Muscle layer of colon (tissue), 2 donors: ENCODE results near the gene COPS3.
"Not testable (repeated sequence)": the region's sequence is repeated elsewhere in the genome, so short reads cannot be mapped to it uniquely, and the experiment has no call there.

Experiments used
- H3K27ac ChIP-seq: one replicate; pipeline ENCODE4 v1.7.0; 2013; ENCODE audit warnings: low read depth, mild to moderate bottlenecking, low read length, moderate library complexity
- H3K27me3 ChIP-seq, 2 donors: one replicate each; pipeline ENCODE4 v1.7.0; 2013; ENCODE audit warnings: low read length in 2 of 2, mild to moderate bottlenecking in 2 of 2; ENCODE audit not compliant: insufficient read depth in 2 of 2, control insufficient read depth in 1 of 2
- H3K36me3 ChIP-seq: one replicate; pipeline ENCODE4 v1.7.0; 2013; ENCODE audit warnings: mild to moderate bottlenecking, low read length; ENCODE audit not compliant: insufficient read depth
- H3K4me1 ChIP-seq: one replicate; pipeline ENCODE4 v1.7.0; 2013; ENCODE audit warnings: mild to moderate bottlenecking, low read length; ENCODE audit not compliant: insufficient read depth
- H3K4me3 ChIP-seq, 2 donors: one replicate each; pipeline ENCODE4 v1.7.0; 2013; ENCODE audit warnings: low read length in 2 of 2, low read depth in 1 of 2, mild to moderate bottlenecking in 1 of 2, moderate library complexity in 1 of 2
- H3K9ac ChIP-seq: one replicate; pipeline ENCODE4 v1.7.0; 2013; ENCODE audit warnings: low read length
- H3K9me3 ChIP-seq: one replicate; pipeline ENCODE4 v1.7.0; 2013; ENCODE audit warnings: mild to moderate bottlenecking, low read length
- donor health status: abdominal sarcoma.
- donor health status: Adenocarcinoma of cecum.

The COPS3 gene

GRCh38 chr17:17298108-17298507, 17.1 kb upstream of the COPS3 start:
- no peak overlapping the region for H3K4me3 ChIP-seq
- H3K9ac ChIP-seq = no peak overlapping the region
- H3K9me3 ChIP-seq = no peaks in the 10 kb centered on the region
- H3K27ac ChIP-seq = no peak overlapping the region
- no peaks in the 10 kb centered on the region for H3K27me3 ChIP-seq
- no peaks in the 10 kb centered on the region for H3K36me3 ChIP-seq
- H3K4me1 ChIP-seq = peaks cover 3% of the 10 kb centered on the region

GRCh38 chr17:17297217-17297616, 16.2 kb upstream of the COPS3 start:
- Histone ChIP-seq H3K9me3 (no peaks in the 10 kb centered on the region), H3K4me3 (no peak overlapping the region), H3K9ac (no peak overlapping the region), H3K4me1 (no peaks in the 10 kb centered on the region), H3K36me3 (no peaks in the 10 kb centered on the region), H3K27me3 (no peaks in the 10 kb centered on the region), H3K27ac (no peak overlapping the region)

- Histone ChIP-seq H3K27ac (no peak overlapping the region), H3K4me3 (no peak overlapping the region)
These were observed 14.1 kb upstream of the COPS3 start for GRCh38 chr17:17295141-17295540.

GRCh38 chr17:17289701-17290100, 8.7 kb upstream of the COPS3 start:
- H3K9me3 ChIP-seq = no peaks in the 10 kb centered on the region
- H3K27ac ChIP-seq = no peak overlapping the region
- no peaks in the 10 kb centered on the region for H3K27me3 ChIP-seq
- H3K4me3 ChIP-seq = no peak overlapping the region
- H3K4me1 ChIP-seq = no peaks in the 10 kb centered on the region
- no peak overlapping the region for H3K9ac ChIP-seq
- H3K36me3 ChIP-seq = no peaks in the 10 kb centered on the region

More at GRCh38 chr17:17295141-17295540, 14.1 kb upstream of the COPS3 start:
- no peak overlapping the region for H3K9ac ChIP-seq
- H3K36me3 ChIP-seq = no peaks in the 10 kb centered on the region
- no peaks in the 10 kb centered on the region for H3K9me3 ChIP-seq
- H3K4me1 ChIP-seq = no peaks in the 10 kb centered on the region
- H3K27me3 ChIP-seq = no peaks in the 10 kb centered on the region

GRCh38 chr17:17289086-17289485, 8.0 kb upstream of the COPS3 start:
- H3K27ac ChIP-seq = no peak overlapping the region
- H3K27me3 ChIP-seq = no peaks in the 10 kb centered on the region
- no peaks in the 10 kb centered on the region for H3K4me1 ChIP-seq
- H3K36me3 ChIP-seq = no peaks in the 10 kb centered on the region
- no peaks in the 10 kb centered on the region for H3K9me3 ChIP-seq
- no peak overlapping the region for H3K4me3 ChIP-seq
- no peak overlapping the region for H3K9ac ChIP-seq

- no peak overlapping the region for H3K9ac ChIP-seq
- no peak overlapping the region for H3K27ac ChIP-seq
- H3K4me1 ChIP-seq = peaks cover 5% of the 10 kb centered on the region
- no peaks in the 10 kb centered on the region for H3K36me3 ChIP-seq
- no peaks in the 10 kb centered on the region for H3K9me3 ChIP-seq
- no peaks in the 10 kb centered on the region for H3K27me3 ChIP-seq
- no peak overlapping the region for H3K4me3 ChIP-seq
These were observed 4.9 kb upstream of the COPS3 start for GRCh38 chr17:17285951-17286350.

GRCh38 chr17:17279316-17279715, 1.7 kb downstream of the COPS3 start:
- Histone ChIP-seq H3K9ac (peak overlapping the region; percentile 4), H3K27ac (no peak overlapping the region)

GRCh38 chr17:17277431-17277830, 3.6 kb downstream of the COPS3 start:
- Histone ChIP-seq H3K36me3 (peaks cover 19% of the 10 kb centered on the region), H3K4me1 (peaks cover 23% of the 10 kb centered on the region)
- not testable (repeated sequence) for H3K4me3 ChIP-seq, H3K27ac ChIP-seq, H3K9me3 ChIP-seq, H3K27me3 ChIP-seq, H3K9ac ChIP-seq

More at GRCh38 chr17:17279316-17279715, 1.7 kb downstream of the COPS3 start:
- H3K36me3 ChIP-seq = peaks cover 5% of the 10 kb centered on the region
- H3K4me1 ChIP-seq = peaks cover 23% of the 10 kb centered on the region
- no peaks in the 10 kb centered on the region for H3K9me3 ChIP-seq
- peak overlapping the region in 1 of 2 donors; percentile 55 for H3K4me3 ChIP-seq
- no peaks in the 10 kb centered on the region for H3K27me3 ChIP-seq

GRCh38 chr17:17275971-17276370, 5.1 kb downstream of the COPS3 start:
- Histone ChIP-seq H3K4me3 (no peak overlapping the region), H3K9ac (no peak overlapping the region), H3K27me3 (no peaks in the 10 kb centered on the region), H3K9me3 (no peaks in the 10 kb centered on the region), H3K36me3 (peaks cover 22% of the 10 kb centered on the region), H3K27ac (no peak overlapping the region), H3K4me1 (peaks cover 19% of the 10 kb centered on the region)

GRCh38 chr17:17269926-17270773, 10.9 kb downstream of the COPS3 start:
- H3K27ac ChIP-seq = no peak overlapping the region
- no peak overlapping the region for H3K9ac ChIP-seq
- H3K27me3 ChIP-seq = no peaks in the 10 kb centered on the region
- peaks cover 71% of the 10 kb centered on the region for H3K36me3 ChIP-seq
- no peaks in the 10 kb centered on the region for H3K4me1 ChIP-seq
- no peaks in the 10 kb centered on the region for H3K9me3 ChIP-seq
- no peak overlapping the region for H3K4me3 ChIP-seq

- no peak overlapping the region for H3K27ac ChIP-seq
- no peak overlapping the region for H3K9ac ChIP-seq
- no peak overlapping the region for H3K4me3 ChIP-seq
- no peaks in the 10 kb centered on the region for H3K9me3 ChIP-seq
- no peaks in the 10 kb centered on the region for H3K4me1 ChIP-seq
- peaks cover 73% of the 10 kb centered on the region for H3K36me3 ChIP-seq
- H3K27me3 ChIP-seq = no peaks in the 10 kb centered on the region
These were observed 16.6 kb downstream of the COPS3 start for GRCh38 chr17:17264430-17264829.

- Histone ChIP-seq H3K9ac (no peak overlapping the region), H3K9me3 (no peaks in the 10 kb centered on the region), H3K4me3 (no peak overlapping the region), H3K27ac (no peak overlapping the region), H3K36me3 (peaks cover 46% of the 10 kb centered on the region), H3K27me3 (no peaks in the 10 kb centered on the region), H3K4me1 (no peaks in the 10 kb centered on the region)
These were observed 22.0 kb downstream of the COPS3 start for GRCh38 chr17:17258998-17259397.
